ENCODE measurements around the gene HELB. TPM values are rescaled to one million over a fixed set of nuclear protein-coding genes. Genes with fewer than 3 reads are reported as not detected.
A peak's percentile ranks its signal among the peaks of the same experiment; 100 is the strongest.

The HELB gene
- total and polyA plus RNA-seq, 10 of the 15 experiments (the other 5 are each of a cell fraction or from before 2014, with no cell fraction given), result 0.58 to 10.0 (median 4.4) TPM

DNA sequence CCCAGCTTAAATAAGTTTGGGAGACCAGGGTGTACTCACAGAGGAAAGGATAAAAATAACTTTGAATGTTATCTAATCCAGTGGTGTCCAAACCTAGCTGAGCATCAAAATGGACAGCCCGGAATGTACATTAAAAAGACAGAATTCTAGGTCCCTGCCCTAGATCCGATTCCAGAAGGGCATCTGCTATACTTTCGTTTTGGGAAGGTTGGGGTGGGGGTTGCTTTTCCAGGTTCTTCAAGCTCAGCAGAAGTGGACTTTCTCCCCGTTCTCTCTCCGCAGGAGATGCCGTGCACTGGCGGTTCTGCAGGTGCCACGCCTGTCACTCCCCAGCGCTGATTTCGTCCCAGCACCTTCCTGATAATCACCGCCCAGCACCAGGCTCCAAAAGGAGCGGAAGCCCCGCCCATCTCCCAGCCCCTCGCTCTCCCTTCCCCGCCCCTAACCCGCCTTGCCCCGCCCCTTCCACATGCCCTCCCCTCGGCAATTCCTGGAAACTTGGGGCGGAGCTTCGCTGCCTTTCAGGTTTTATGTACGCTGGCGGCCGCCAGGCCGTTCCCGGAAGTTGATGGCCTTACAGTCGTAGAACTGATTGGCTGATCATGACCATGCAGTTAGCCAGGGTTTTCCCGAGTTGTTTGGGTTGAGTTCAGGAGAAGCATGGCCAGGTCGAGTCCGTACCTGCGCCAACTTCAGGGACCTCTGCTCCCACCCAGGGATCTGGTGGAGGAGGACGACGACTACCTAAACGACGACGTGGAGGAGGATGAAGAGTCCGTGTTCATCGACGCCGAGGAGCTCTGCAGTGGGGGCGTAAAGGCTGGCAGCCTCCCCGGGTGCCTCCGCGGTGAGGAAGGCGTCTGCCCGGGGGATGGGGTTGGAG is at the start of gene HELB (continued):
- TF ChIP-seq, protein P1, sequence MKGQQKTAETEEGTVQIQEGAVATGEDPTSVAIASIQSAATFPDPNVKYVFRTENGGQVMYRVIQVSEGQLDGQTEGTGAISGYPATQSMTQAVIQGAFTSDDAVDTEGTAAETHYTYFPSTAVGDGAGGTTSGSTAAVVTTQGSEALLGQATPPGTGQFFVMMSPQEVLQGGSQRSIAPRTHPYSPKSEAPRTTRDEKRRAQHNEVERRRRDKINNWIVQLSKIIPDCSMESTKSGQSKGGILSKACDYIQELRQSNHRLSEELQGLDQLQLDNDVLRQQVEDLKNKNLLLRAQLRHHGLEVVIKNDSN (IDR thresholded peaks at IDR 0.05; ENCODE audit: borderline replicate concordance, extremely low read length, insufficient read depth, low read depth, low read length), result no peak
- TF ChIP-seq TCF12 (IDR thresholded peaks at IDR 0.05; ENCODE audit: low read depth, low read length) (0 out of 2 replicates have a peak, but pooled peaks have one; percentile 33), KDM1A (IDR thresholded peaks at IDR 0.05; ENCODE audit: borderline replicate concordance) (no peak), EGR1 (IDR thresholded peaks at IDR 0.05; ENCODE audit: borderline replicate concordance in 1 of 2, low read depth in 2 of 2, low read length in 2 of 2) (peak in 1 of 2 experiments; percentile 60; a peak in 1 of 3 replicates), MTA2 (IDR thresholded peaks at IDR 0.05; ENCODE audit: low read depth) (peak; percentile 22; the same call in 1 of the 2 replicates), FOS (IDR thresholded peaks at IDR 0.05; ENCODE audit: borderline replicate concordance, extremely low read depth, insufficient read length) (no peak), ESRRA (IDR thresholded peaks at IDR 0.05; ENCODE audit: low read length) (no peak), NBN (IDR thresholded peaks at IDR 0.05) (peak; percentile 77; the same call in 1 of the 2 replicates), TCF7 (IDR thresholded peaks at IDR 0.05; ENCODE audit: borderline replicate concordance) (no peak), RCOR1 (conservative IDR thresholded peaks at IDR 0.05; ENCODE audit: low read depth, low read length) (no peak), TCF3 (IDR thresholded peaks at IDR 0.05; ENCODE audit: borderline replicate concordance, insufficient read depth, low read depth, low read length) (no peak), NFYB (IDR thresholded peaks at IDR 0.05; ENCODE audit: insufficient read depth, low read depth, low read length) (peak; percentile 49; the same call in 1 of the 2 replicates), HDAC2 (IDR thresholded peaks at IDR 0.05) (no peak), IKZF2 (IDR thresholded peaks at IDR 0.05) (peak; percentile 49 to 62; a peak in 3 of 4 replicates), LARP7 (IDR thresholded peaks at IDR 0.05) (no peak), HCFC1 (IDR thresholded peaks at IDR 0.05; ENCODE audit: low read length) (no peak; the same call in 1 of the 2 replicates), BMI1 (IDR thresholded peaks at IDR 0.05; ENCODE audit: borderline replicate concordance) (no peak), SRF (IDR thresholded peaks at IDR 0.05; ENCODE audit: low read depth in 2 of 2, low read length in 2 of 2) (0 out of 4 replicates have a peak, but pooled peaks of 1 of the 2 experiments have one; percentile 25), FOXM1 (IDR thresholded peaks at IDR 0.05; ENCODE audit: low read depth, low read length) (no peak)
- TF ChIP-seq, protein P2, sequence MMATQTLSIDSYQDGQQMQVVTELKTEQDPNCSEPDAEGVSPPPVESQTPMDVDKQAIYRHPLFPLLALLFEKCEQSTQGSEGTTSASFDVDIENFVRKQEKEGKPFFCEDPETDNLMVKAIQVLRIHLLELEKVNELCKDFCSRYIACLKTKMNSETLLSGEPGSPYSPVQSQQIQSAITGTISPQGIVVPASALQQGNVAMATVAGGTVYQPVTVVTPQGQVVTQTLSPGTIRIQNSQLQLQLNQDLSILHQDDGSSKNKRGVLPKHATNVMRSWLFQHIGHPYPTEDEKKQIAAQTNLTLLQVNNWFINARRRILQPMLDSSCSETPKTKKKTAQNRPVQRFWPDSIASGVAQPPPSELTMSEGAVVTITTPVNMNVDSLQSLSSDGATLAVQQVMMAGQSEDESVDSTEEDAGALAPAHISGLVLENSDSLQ (IDR thresholded peaks at IDR 0.05), result peak; percentile 63; the same call in 1 of the 2 replicates
- TF ChIP-seq, protein P3, sequence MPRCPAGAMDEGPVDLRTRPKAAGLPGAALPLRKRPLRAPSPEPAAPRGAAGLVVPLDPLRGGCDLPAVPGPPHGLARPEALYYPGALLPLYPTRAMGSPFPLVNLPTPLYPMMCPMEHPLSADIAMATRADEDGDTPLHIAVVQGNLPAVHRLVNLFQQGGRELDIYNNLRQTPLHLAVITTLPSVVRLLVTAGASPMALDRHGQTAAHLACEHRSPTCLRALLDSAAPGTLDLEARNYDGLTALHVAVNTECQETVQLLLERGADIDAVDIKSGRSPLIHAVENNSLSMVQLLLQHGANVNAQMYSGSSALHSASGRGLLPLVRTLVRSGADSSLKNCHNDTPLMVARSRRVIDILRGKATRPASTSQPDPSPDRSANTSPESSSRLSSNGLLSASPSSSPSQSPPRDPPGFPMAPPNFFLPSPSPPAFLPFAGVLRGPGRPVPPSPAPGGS (IDR thresholded peaks at IDR 0.05; ENCODE audit: borderline replicate concordance, insufficient read depth, low read depth, low read length, poor library complexity, severe bottlenecking), result no peak
- TF ChIP-seq, protein P4, sequence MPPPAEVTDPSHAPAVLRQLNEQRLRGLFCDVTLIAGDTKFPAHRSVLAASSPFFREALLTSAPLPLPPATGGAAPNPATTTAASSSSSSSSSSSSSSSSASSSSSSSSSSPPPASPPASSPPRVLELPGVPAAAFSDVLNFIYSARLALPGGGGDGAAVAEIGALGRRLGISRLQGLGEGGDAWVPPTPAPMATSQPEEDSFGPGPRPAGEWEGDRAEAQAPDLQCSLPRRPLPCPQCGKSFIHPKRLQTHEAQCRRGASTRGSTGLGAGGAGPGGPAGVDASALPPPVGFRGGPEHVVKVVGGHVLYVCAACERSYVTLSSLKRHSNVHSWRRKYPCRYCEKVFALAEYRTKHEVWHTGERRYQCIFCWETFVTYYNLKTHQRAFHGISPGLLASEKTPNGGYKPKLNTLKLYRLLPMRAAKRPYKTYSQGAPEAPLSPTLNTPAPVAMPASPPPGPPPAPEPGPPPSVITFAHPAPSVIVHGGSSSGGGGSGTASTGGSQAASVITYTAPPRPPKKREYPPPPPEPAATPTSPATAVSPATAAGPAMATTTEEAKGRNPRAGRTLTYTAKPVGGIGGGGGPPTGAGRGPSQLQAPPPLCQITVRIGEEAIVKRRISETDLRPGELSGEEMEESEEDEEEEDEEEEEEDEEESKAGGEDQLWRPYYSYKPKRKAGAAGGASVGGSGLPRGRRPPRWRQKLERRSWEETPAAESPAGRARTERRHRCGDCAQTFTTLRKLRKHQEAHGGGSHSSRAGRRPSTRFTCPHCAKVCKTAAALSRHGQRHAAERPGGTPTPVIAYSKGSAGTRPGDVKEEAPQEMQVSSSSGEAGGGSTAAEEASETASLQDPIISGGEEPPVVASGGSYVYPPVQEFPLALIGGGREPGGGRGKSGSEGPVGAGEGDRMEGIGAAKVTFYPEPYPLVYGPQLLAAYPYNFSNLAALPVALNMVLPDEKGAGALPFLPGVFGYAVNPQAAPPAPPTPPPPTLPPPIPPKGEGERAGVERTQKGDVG (CRISPR knock-in tag; IDR thresholded peaks at IDR 0.05), result no peak
